ENCODE measurements around the gene TRMT10C. TPM values are rescaled to one million over a fixed set of nuclear protein-coding genes. Genes with fewer than 3 reads are reported as not detected.
"Not testable (repeated sequence)": the region's sequence is repeated elsewhere in the genome, so short reads cannot be mapped to it uniquely, and the experiment has no call there.

TRMT10C gene
- polyA plus RNA-seq, 1 donor, result 27.5 TPM

GRCh38 chr3:101574388-101575112, 12.9 kb downstream of the TRMT10C start:
- no CpG with 5 or more reads among the region's 41 CpGs for WGBS (ENCODE audit: insufficient coverage, low lambda C conversion rate)
- peak overlapping the region; percentile 98 for H3K27ac ChIP-seq (ENCODE audit: low read length)
- H3K27me3 ChIP-seq (ENCODE audit: control insufficient read depth, insufficient read depth, low read length), result no peaks in the 10 kb centered on the region
- H3K4me3 ChIP-seq (ENCODE audit: low read length), result peak overlapping the region; percentile 96
- H3K4me1 ChIP-seq (ENCODE audit: control insufficient read depth, insufficient read depth, low read length), result peaks cover 8% of the 10 kb centered on the region
- peak in 1 of 2 donors; percentile 26 for DNase-seq
- H3K36me3 ChIP-seq (ENCODE audit: control insufficient read depth, insufficient read depth, low read length), result peaks cover 13% of the 10 kb centered on the region
- H3K9me3 ChIP-seq (ENCODE audit: control insufficient read depth, low read depth, low read length), result peaks cover 3% of the 10 kb centered on the region

- Histone ChIP-seq H3K27me3 (ENCODE audit: control insufficient read depth, insufficient read depth, low read length) (no peaks in the 10 kb centered on the region), H3K27ac (ENCODE audit: low read length) (no peak overlapping the region), H3K9me3 (ENCODE audit: control insufficient read depth, low read depth, low read length) (peaks cover 3% of the 10 kb centered on the region), H3K4me3 (ENCODE audit: low read length) (no peak overlapping the region), H3K4me1 (ENCODE audit: control insufficient read depth, insufficient read depth, low read length) (peaks cover 8% of the 10 kb centered on the region), H3K36me3 (ENCODE audit: control insufficient read depth, insufficient read depth, low read length) (peaks cover 19% of the 10 kb centered on the region)
- no peak for DNase-seq
- 100% methylated on average over 1 of the region's 6 CpGs for WGBS (ENCODE audit: insufficient coverage, low lambda C conversion rate)
These were observed 15.6 kb downstream of the TRMT10C start for GRCh38 chr3:101577286-101577685.

GRCh38 chr3:101588616-101589015, 26.9 kb downstream of the TRMT10C start:
- H3K36me3 ChIP-seq (ENCODE audit: control insufficient read depth, insufficient read depth, low read length), result peaks cover 38% of the 10 kb centered on the region
- no peak for DNase-seq
- H3K27ac ChIP-seq (ENCODE audit: low read length), result no peak overlapping the region
- WGBS (ENCODE audit: insufficient coverage, low lambda C conversion rate), result no CpG with 5 or more reads among the region's 1 CpG
- no peak overlapping the region for H3K4me3 ChIP-seq (ENCODE audit: low read length)
- no peaks in the 10 kb centered on the region for H3K27me3 ChIP-seq (ENCODE audit: control insufficient read depth, insufficient read depth, low read length)
- no peaks in the 10 kb centered on the region for H3K9me3 ChIP-seq (ENCODE audit: control insufficient read depth, low read depth, low read length)
- no peaks in the 10 kb centered on the region for H3K4me1 ChIP-seq (ENCODE audit: control insufficient read depth, insufficient read depth, low read length)

- Histone ChIP-seq H3K4me3 (ENCODE audit: low read length) (no peak overlapping the region), H3K9me3 (ENCODE audit: control insufficient read depth, low read depth, low read length) (no peaks in the 10 kb centered on the region), H3K27ac (ENCODE audit: low read length) (no peak overlapping the region), H3K27me3 (ENCODE audit: control insufficient read depth, insufficient read depth, low read length) (no peaks in the 10 kb centered on the region), H3K36me3 (ENCODE audit: control insufficient read depth, insufficient read depth, low read length) (peaks cover 27% of the 10 kb centered on the region), H3K4me1 (ENCODE audit: control insufficient read depth, insufficient read depth, low read length) (no peaks in the 10 kb centered on the region)
- WGBS (ENCODE audit: insufficient coverage, low lambda C conversion rate), result no CpG with 5 or more reads among the region's 3 CpGs
- no peak for DNase-seq
These were observed 29.4 kb downstream of the TRMT10C start for GRCh38 chr3:101591071-101591470.

- no peak overlapping the region for H3K27ac ChIP-seq (ENCODE audit: low read length)
- H3K4me3 ChIP-seq (ENCODE audit: low read length), result no peak overlapping the region
- H3K9me3 ChIP-seq (ENCODE audit: control insufficient read depth, low read depth, low read length), result peaks cover 4% of the 10 kb centered on the region
- no peak for DNase-seq
- H3K36me3 ChIP-seq (ENCODE audit: control insufficient read depth, insufficient read depth, low read length), result no peaks in the 10 kb centered on the region
- H3K4me1 ChIP-seq (ENCODE audit: control insufficient read depth, insufficient read depth, low read length), result no peaks in the 10 kb centered on the region
- no peaks in the 10 kb centered on the region for H3K27me3 ChIP-seq (ENCODE audit: control insufficient read depth, insufficient read depth, low read length)
- 100% methylated on average over 1 of the region's 3 CpGs for WGBS (ENCODE audit: insufficient coverage, low lambda C conversion rate)
These were observed 41.1 kb downstream of the TRMT10C start for GRCh38 chr3:101602731-101603130.

GRCh38 chr3:101603184-101603583, 41.5 kb downstream of the TRMT10C start:
- WGBS (ENCODE audit: insufficient coverage, low lambda C conversion rate), result no CpG with 5 or more reads among the region's 1 CpG
- Histone ChIP-seq H3K4me3 (ENCODE audit: low read length) (no peak overlapping the region), H3K9me3 (ENCODE audit: control insufficient read depth, low read depth, low read length) (peaks cover 4% of the 10 kb centered on the region), H3K27me3 (ENCODE audit: control insufficient read depth, insufficient read depth, low read length) (no peaks in the 10 kb centered on the region), H3K4me1 (ENCODE audit: control insufficient read depth, insufficient read depth, low read length) (no peaks in the 10 kb centered on the region), H3K27ac (ENCODE audit: low read length) (no peak overlapping the region), H3K36me3 (ENCODE audit: control insufficient read depth, insufficient read depth, low read length) (no peaks in the 10 kb centered on the region)
- no peak for DNase-seq

GRCh38 chr3:101605398-101605797, 43.7 kb downstream of the TRMT10C start:
- DNase-seq; H3K27ac ChIP-seq (ENCODE audit: low read length); H3K9me3 ChIP-seq (ENCODE audit: control insufficient read depth, low read depth, low read length); H3K27me3 ChIP-seq (ENCODE audit: control insufficient read depth, insufficient read depth, low read length); H3K4me1 ChIP-seq (ENCODE audit: control insufficient read depth, insufficient read depth, low read length); H3K36me3 ChIP-seq (ENCODE audit: control insufficient read depth, insufficient read depth, low read length); H3K4me3 ChIP-seq (ENCODE audit: low read length): not testable (repeated sequence)
- WGBS (ENCODE audit: insufficient coverage, low lambda C conversion rate), result no CpG with 5 or more reads among the region's 10 CpGs

- Histone ChIP-seq H3K27me3 (ENCODE audit: control insufficient read depth, insufficient read depth, low read length) (no peaks in the 10 kb centered on the region), H3K27ac (ENCODE audit: low read length) (no peak overlapping the region), H3K36me3 (ENCODE audit: control insufficient read depth, insufficient read depth, low read length) (no peaks in the 10 kb centered on the region), H3K4me3 (ENCODE audit: low read length) (no peak overlapping the region), H3K4me1 (ENCODE audit: control insufficient read depth, insufficient read depth, low read length) (no peaks in the 10 kb centered on the region), H3K9me3 (ENCODE audit: control insufficient read depth, low read depth, low read length) (no peaks in the 10 kb centered on the region)
- no CpG with 5 or more reads among the region's 2 CpGs for WGBS (ENCODE audit: insufficient coverage, low lambda C conversion rate)
- no peak for DNase-seq
These were observed 49.4 kb downstream of the TRMT10C start for GRCh38 chr3:101611023-101611422.

- DNase-seq; H3K27me3 ChIP-seq (ENCODE audit: control insufficient read depth, insufficient read depth, low read length); H3K4me3 ChIP-seq (ENCODE audit: low read length); H3K9me3 ChIP-seq (ENCODE audit: control insufficient read depth, low read depth, low read length); H3K27ac ChIP-seq (ENCODE audit: low read length); H3K36me3 ChIP-seq (ENCODE audit: control insufficient read depth, insufficient read depth, low read length); H3K4me1 ChIP-seq (ENCODE audit: control insufficient read depth, insufficient read depth, low read length): not testable (repeated sequence)
- no CpG with 5 or more reads among the region's 9 CpGs for WGBS (ENCODE audit: insufficient coverage, low lambda C conversion rate)
These were observed 51.3 kb downstream of the TRMT10C start for GRCh38 chr3:101613014-101613413.

- no peaks in the 10 kb centered on the region for H3K36me3 ChIP-seq (ENCODE audit: control insufficient read depth, insufficient read depth, low read length)
- no peak overlapping the region for H3K4me3 ChIP-seq (ENCODE audit: low read length)
- H3K27ac ChIP-seq (ENCODE audit: low read length), result no peak overlapping the region
- WGBS (ENCODE audit: insufficient coverage, low lambda C conversion rate), result no CpG with 5 or more reads among the region's 6 CpGs
- H3K4me1 ChIP-seq (ENCODE audit: control insufficient read depth, insufficient read depth, low read length), result no peaks in the 10 kb centered on the region
- H3K9me3 ChIP-seq (ENCODE audit: control insufficient read depth, low read depth, low read length), result no peaks in the 10 kb centered on the region
- H3K27me3 ChIP-seq (ENCODE audit: control insufficient read depth, insufficient read depth, low read length), result no peaks in the 10 kb centered on the region
- no peak for DNase-seq
These were observed 53.9 kb downstream of the TRMT10C start for GRCh38 chr3:101615525-101615924.

Measured in large intestine (tissue), 3 donors.